Measurements from ENCODE around the gene PAX1.

Gene PAX1

GRCh38 chr20:21739682-21740081 is 34.2 kb downstream of the PAX1 start:
- no peak for DNase-seq (ENCODE audit: low read depth)

- DNase-seq (ENCODE audit: low read depth), result no peak
Measured at GRCh38 chr20:21741266-21741665, 35.8 kb downstream of the PAX1 start.

GRCh38 chr20:21762646-21763045 is 57.2 kb downstream of the PAX1 start:
- no peak for DNase-seq (ENCODE audit: low read depth)

- no peak for DNase-seq (ENCODE audit: low read depth)
Measured at GRCh38 chr20:21767200-21767738, 61.8 kb downstream of the PAX1 start.

GRCh38 chr20:21767739-21768223 is 62.3 kb downstream of the PAX1 start:
- no peak for DNase-seq (ENCODE audit: low read depth)

Measured in fibroblast of gingiva (primary cell).